Breast epithelium (tissue), 3 donors: ENCODE data around the gene BID.

Experiments
- POLR2AphosphoS5 ChIP-seq, 3 donors: sonication (generic); formaldehyde crosslinking; IDR thresholded peaks; one replicate each; pipeline ENCODE4 v1.6.1; 2017; ENCODE audit warnings: antibody characterized with exemption in 3 of 3
- TF ChIP-seq, protein P1 (sequence below), 3 donors: fragments of 450-650 bp; IDR thresholded peaks; one replicate each; pipeline ENCODE4 v1.5.1; 2016 to 2017; ENCODE audit warnings: antibody characterized with exemption in 3 of 3, mild to moderate bottlenecking in 3 of 3, moderate library complexity in 3 of 3

DNA sequence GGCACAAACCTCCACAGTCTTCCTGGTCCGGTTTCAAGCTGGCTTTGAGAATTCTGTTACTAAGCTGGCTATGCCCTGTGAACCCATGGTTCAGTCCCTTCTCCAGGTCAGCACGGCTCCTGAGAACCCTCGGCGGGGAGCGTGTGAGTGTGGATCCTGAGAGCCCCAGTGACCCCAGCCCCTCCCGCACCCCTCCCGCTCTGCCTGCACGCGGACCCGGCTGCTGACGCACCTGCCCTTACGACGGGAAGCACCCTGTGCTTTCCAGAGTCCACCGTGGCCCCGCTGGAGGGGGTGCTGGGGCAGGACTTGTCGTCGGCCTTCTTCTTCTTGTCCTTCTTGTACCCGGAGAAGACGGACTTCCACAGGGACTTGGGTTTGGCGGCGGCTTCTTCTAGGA lies 42.8 kb upstream of the BID start:
- TF ChIP-seq, protein P1, sequence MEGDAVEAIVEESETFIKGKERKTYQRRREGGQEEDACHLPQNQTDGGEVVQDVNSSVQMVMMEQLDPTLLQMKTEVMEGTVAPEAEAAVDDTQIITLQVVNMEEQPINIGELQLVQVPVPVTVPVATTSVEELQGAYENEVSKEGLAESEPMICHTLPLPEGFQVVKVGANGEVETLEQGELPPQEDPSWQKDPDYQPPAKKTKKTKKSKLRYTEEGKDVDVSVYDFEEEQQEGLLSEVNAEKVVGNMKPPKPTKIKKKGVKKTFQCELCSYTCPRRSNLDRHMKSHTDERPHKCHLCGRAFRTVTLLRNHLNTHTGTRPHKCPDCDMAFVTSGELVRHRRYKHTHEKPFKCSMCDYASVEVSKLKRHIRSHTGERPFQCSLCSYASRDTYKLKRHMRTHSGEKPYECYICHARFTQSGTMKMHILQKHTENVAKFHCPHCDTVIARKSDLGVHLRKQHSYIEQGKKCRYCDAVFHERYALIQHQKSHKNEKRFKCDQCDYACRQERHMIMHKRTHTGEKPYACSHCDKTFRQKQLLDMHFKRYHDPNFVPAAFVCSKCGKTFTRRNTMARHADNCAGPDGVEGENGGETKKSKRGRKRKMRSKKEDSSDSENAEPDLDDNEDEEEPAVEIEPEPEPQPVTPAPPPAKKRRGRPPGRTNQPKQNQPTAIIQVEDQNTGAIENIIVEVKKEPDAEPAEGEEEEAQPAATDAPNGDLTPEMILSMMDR (IDR thresholded peaks at IDR 0.05), result no peak
- no peak for TF ChIP-seq POLR2AphosphoS5 (IDR thresholded peaks at IDR 0.05)
